ENCODE measurements around the gene CLIP2. TPM values are rescaled to one million over a fixed set of nuclear protein-coding genes. Genes with fewer than 3 reads are reported as not detected.
"Not testable (repeated sequence)": the region's sequence is repeated elsewhere in the genome, so short reads cannot be mapped to it uniquely, and the experiment has no call there.

CLIP2 gene
- total RNA-seq, 1 experiment from 2014 or later = 21.6 TPM

DNA sequence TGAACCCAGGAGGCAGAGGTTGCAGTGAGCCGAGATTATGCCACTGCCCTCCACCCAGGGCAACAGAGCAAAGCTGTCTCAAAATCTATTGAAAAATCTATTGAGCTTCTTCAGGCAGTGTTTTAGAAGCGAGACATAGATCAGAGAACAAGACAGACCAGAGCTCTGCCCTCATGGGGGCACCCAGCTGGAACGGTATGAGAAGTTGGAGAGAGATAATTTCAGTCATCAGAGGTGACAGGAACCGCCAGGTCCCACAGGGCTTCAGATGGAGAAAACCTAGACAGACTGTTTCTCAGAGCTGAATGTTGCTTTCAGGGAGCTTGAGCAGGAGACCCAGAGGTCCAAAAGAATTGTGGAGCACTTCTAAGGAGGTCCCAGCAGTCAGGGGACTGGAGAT is 150.3 kb downstream of the CLIP2 start:
- DNase-seq = no peak

DNA sequence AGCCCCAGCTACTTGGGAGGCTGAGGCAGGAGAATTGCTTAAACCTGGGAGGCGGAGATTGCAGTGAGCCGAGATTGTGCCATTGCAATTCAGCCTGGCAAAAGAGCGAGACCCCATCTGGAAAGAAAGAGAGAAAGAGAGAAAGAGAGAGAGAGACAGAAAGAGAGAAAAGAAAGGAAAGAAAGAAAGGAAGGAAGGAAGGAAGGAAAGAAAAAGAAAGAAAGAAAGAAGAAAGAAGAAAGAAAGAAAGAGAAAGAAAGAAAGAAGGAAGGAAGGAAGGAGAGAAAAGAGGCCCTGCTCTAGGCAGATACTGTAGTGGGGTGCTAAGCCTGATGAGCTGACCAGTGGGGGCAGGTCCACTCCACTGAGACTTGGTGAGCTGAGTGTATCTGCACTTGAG is 150.9 kb downstream of the CLIP2 start:
- H3K36me3 Mint-ChIP-seq (ENCODE audit: insufficient read depth in 1 of 3, low read depth in 3 of 3) = peaks cover 2 to 14% (median 6%) of the 10 kb centered on the region in 3 experiments; a peak in 5 of 7 replicates
- H3K4me1 Mint-ChIP-seq; H3K9ac ChIP-seq (ENCODE audit: extremely low read depth, insufficient read length, low read length); H3K4ac ChIP-seq (ENCODE audit: low read depth, low read length); H3K56ac ChIP-seq (ENCODE audit: insufficient read length, low read depth, low read length); H3K27me3 ChIP-seq (ENCODE audit: insufficient read depth, low read length); H2AK5ac ChIP-seq (ENCODE audit: insufficient read length, low read length); H2BK120ac ChIP-seq (ENCODE audit: low read depth, low read length, poor library complexity, severe bottlenecking); H3K79me1 ChIP-seq (ENCODE audit: insufficient read depth, low read depth, low read length, poor library complexity, severe bottlenecking); H3K79me2 ChIP-seq (ENCODE audit: insufficient read depth, low read length); H3K27ac ChIP-seq (ENCODE audit: insufficient read length, low read depth, low read length); H4K8ac ChIP-seq (replicated peaks; ENCODE audit: insufficient read length, low read depth, low read length); H4K5ac ChIP-seq (ENCODE audit: insufficient read length, low read depth, low read length); H3K23ac ChIP-seq (ENCODE audit: insufficient read length, low read depth, low read length); H2BK12ac ChIP-seq (ENCODE audit: insufficient read length, low read depth, low read length); H3K4me3 Mint-ChIP-seq; H4K91ac ChIP-seq (ENCODE audit: insufficient read length, low read depth, low read length); H3K27ac Mint-ChIP-seq; H3K18ac ChIP-seq (ENCODE audit: insufficient read length, low read depth, low read length); H3K4me2 ChIP-seq (ENCODE audit: insufficient read depth, insufficient read length, low read length); H3K23me2 ChIP-seq (ENCODE audit: insufficient read length, low read depth, low read length, poor library complexity, severe bottlenecking); H3K27me3 Mint-ChIP-seq (ENCODE audit: low read depth); H3K4me1 ChIP-seq (ENCODE audit: insufficient read depth, low read length); H3K14ac ChIP-seq (ENCODE audit: insufficient read depth, low read length); H2BK20ac ChIP-seq (ENCODE audit: low read depth, low read length, poor library complexity, severe bottlenecking); H3T11ph ChIP-seq (ENCODE audit: low read length); H3K9me3 ChIP-seq (ENCODE audit: control insufficient read depth, low read depth, low read length); DNase-seq; H2AFZ ChIP-seq (ENCODE audit: low read length); H2BK15ac ChIP-seq (ENCODE audit: low read depth, low read length); H4K20me1 ChIP-seq (ENCODE audit: control insufficient read depth, insufficient read depth, insufficient read length); H2BK5ac ChIP-seq (ENCODE audit: insufficient read length, low read length): not testable (repeated sequence)
- peaks cover 12 to 17% of the 10 kb centered on the region in 2 experiments; a peak in 4 of 5 replicates for H3K9me3 Mint-ChIP-seq
- WGBS (ENCODE audit: extremely low coverage, insufficient read length, low lambda C conversion rate) = no CpG with 5 or more reads among the region's 3 CpGs

More for the DNA sequence above, 150.3 kb downstream of the CLIP2 start:
- Histone ChIP-seq H2AK5ac (ENCODE audit: insufficient read length, low read length) (no peak overlapping the region), H3K23ac (ENCODE audit: insufficient read length, low read depth, low read length) (no peak overlapping the region), H3K9ac (ENCODE audit: extremely low read depth, insufficient read length, low read length) (no peak overlapping the region), H2BK15ac (ENCODE audit: low read depth, low read length) (no peak overlapping the region), H2BK20ac (ENCODE audit: low read depth, low read length, poor library complexity, severe bottlenecking) (no peak overlapping the region), H3K27ac (ENCODE audit: insufficient read length, low read depth, low read length) (no peak overlapping the region), H2BK5ac (ENCODE audit: insufficient read length, low read length) (no peak overlapping the region), H3K4me2 (ENCODE audit: insufficient read depth, insufficient read length, low read length) (no peak overlapping the region), H4K20me1 (ENCODE audit: control insufficient read depth, insufficient read depth, insufficient read length) (no peaks in the 10 kb centered on the region), H3K4ac (ENCODE audit: low read depth, low read length) (no peak overlapping the region), H2BK12ac (ENCODE audit: insufficient read length, low read depth, low read length) (no peak overlapping the region), H3T11ph (ENCODE audit: low read length) (no peak overlapping the region), H3K18ac (ENCODE audit: insufficient read length, low read depth, low read length) (no peak overlapping the region), H3K23me2 (ENCODE audit: insufficient read length, low read depth, low read length, poor library complexity, severe bottlenecking) (no peaks in the 10 kb centered on the region), H3K4me1 (ENCODE audit: insufficient read depth, low read length) (no peaks in the 10 kb centered on the region), H4K91ac (ENCODE audit: insufficient read length, low read depth, low read length) (no peak overlapping the region), H3K9me3 (ENCODE audit: control insufficient read depth, low read depth, low read length) (peaks cover 5% of the 10 kb centered on the region), H3K79me2 (ENCODE audit: insufficient read depth, low read length) (no peaks in the 10 kb centered on the region), H3K79me1 (ENCODE audit: insufficient read depth, low read depth, low read length, poor library complexity, severe bottlenecking) (no peaks in the 10 kb centered on the region), H2AFZ (ENCODE audit: low read length) (no peak overlapping the region), H3K14ac (ENCODE audit: insufficient read depth, low read length) (no peak overlapping the region), H2BK120ac (ENCODE audit: low read depth, low read length, poor library complexity, severe bottlenecking) (no peak overlapping the region), H3K56ac (ENCODE audit: insufficient read length, low read depth, low read length) (no peak overlapping the region), H4K8ac (replicated peaks; ENCODE audit: insufficient read length, low read depth, low read length) (no peak overlapping the region), H3K27me3 (ENCODE audit: insufficient read depth, low read length) (no peaks in the 10 kb centered on the region), H4K5ac (ENCODE audit: insufficient read length, low read depth, low read length) (no peak overlapping the region)
- WGBS (ENCODE audit: extremely low coverage, insufficient read length, low lambda C conversion rate) = no CpG with 5 or more reads among the region's 4 CpGs
- peaks cover 12 to 17% of the 10 kb centered on the region in 2 experiments; a peak in 4 of 5 replicates for H3K9me3 Mint-ChIP-seq
- H3K4me1 Mint-ChIP-seq = 0 out of 4 replicates have a peak, but pooled peaks cover 2% of the 10 kb centered on the region in 2 experiments
- TF ChIP-seq, protein P1, sequence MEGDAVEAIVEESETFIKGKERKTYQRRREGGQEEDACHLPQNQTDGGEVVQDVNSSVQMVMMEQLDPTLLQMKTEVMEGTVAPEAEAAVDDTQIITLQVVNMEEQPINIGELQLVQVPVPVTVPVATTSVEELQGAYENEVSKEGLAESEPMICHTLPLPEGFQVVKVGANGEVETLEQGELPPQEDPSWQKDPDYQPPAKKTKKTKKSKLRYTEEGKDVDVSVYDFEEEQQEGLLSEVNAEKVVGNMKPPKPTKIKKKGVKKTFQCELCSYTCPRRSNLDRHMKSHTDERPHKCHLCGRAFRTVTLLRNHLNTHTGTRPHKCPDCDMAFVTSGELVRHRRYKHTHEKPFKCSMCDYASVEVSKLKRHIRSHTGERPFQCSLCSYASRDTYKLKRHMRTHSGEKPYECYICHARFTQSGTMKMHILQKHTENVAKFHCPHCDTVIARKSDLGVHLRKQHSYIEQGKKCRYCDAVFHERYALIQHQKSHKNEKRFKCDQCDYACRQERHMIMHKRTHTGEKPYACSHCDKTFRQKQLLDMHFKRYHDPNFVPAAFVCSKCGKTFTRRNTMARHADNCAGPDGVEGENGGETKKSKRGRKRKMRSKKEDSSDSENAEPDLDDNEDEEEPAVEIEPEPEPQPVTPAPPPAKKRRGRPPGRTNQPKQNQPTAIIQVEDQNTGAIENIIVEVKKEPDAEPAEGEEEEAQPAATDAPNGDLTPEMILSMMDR (conservative IDR thresholded peaks at IDR 0.05) = no peak
- peaks cover 2 to 14% (median 6%) of the 10 kb centered on the region in 3 experiments; a peak in 5 of 7 replicates for H3K36me3 Mint-ChIP-seq (ENCODE audit: insufficient read depth in 1 of 3, low read depth in 3 of 3)
- no peak overlapping the region for H3K4me3 Mint-ChIP-seq
- H3K27ac Mint-ChIP-seq = no peak overlapping the region
- H3K27me3 Mint-ChIP-seq (ENCODE audit: low read depth) = no peaks in the 10 kb centered on the region; the same call in 1 of the 2 replicates

Data from H9 (cell line).